PC-9 (cell line): ENCODE results near the gene ANGPTL2. TPM values are rescaled to one million over a fixed set of nuclear protein-coding genes. Genes with fewer than 3 reads are reported as not detected.

Source experiments
- BruUV-seq: library from RNA; stranded (reverse); fragments of 400-500 nt; replicated peaks from 2 replicates; lab custom pipeline; 2021; lab: Mats Ljungman, UMichigan
- CTCF ChIA-PET: fragments of 300-600 bp; sonication (Branson Sonifier 250); formaldehyde crosslinking; loops from one replicate; lab custom pipeline; 2022; ENCODE audit warnings: antibody characterized with exemption; lab: Charles Lee
- POLR2A ChIA-PET: fragments of 300-600 bp; sonication (Branson Sonifier 250); formaldehyde crosslinking; loops from one replicate; lab custom pipeline; 2022; ENCODE audit warnings: antibody characterized with exemption; ENCODE audit not compliant: unreplicated experiment; lab: Charles Lee
- DNase-seq, 2 experiments: peaks; one replicate each; pipeline versions ENCODE4 v3.0.0 to v3.0.0-alpha.2; 2015 to 2022; ENCODE audit warnings: mixed read lengths in 1 of 2
- H2AFZ ChIP-seq: fragments of 200-600 bp; sonication (generic); 2 replicates; pipeline ENCODE4 v1.8.1; 2017; ENCODE audit warnings: antibody characterized with exemption
- H3F3A ChIP-seq: fragments of 200-600 bp; sonication (generic); 2 replicates; pipeline ENCODE4 v1.8.1; 2017; ENCODE audit warnings: antibody characterized with exemption, mild to moderate bottlenecking, low read depth; ENCODE audit not compliant: insufficient read depth
- H3K27ac ChIP-seq: fragments of 200-600 bp; sonication (generic); 2 replicates; pipeline ENCODE4 v1.6.1; 2016; ENCODE audit warnings: mixed run types
- H3K27me3 ChIP-seq: fragments of 200-600 bp; sonication (generic); 2 replicates; pipeline ENCODE4 v1.6.1; 2016; ENCODE audit warnings: low read depth, mixed run types; ENCODE audit not compliant: insufficient read depth
- H3K36me3 ChIP-seq: fragments of 200-600 bp; sonication (generic); 2 replicates; pipeline ENCODE4 v1.6.1; 2016; ENCODE audit warnings: low read depth, mixed run types
- H3K4me1 ChIP-seq: fragments of 200-600 bp; sonication (generic); replicated peaks from 2 replicates; pipeline ENCODE4 v1.6.1; 2016; ENCODE audit warnings: mixed run types; ENCODE audit not compliant: insufficient read depth
- H3K4me2 ChIP-seq: fragments of 200-600 bp; sonication (generic); 2 replicates; pipeline ENCODE4 v1.6.1; 2017; ENCODE audit warnings: mixed run types
- H3K4me3 ChIP-seq: fragments of 200-600 bp; sonication (generic); 2 replicates; pipeline ENCODE4 v1.6.1; 2016; ENCODE audit warnings: mixed run types
- H3K79me2 ChIP-seq: fragments of 200-600 bp; sonication (generic); 2 replicates; pipeline ENCODE4 v1.6.1; 2017; ENCODE audit warnings: low read depth, mixed run types
- H3K9me2 ChIP-seq: fragments of 200-600 bp; sonication (generic); 2 replicates; pipeline ENCODE4 v1.8.1; 2017; ENCODE audit warnings: mild to moderate bottlenecking; ENCODE audit not compliant: insufficient read depth
- H3K9me3 ChIP-seq: fragments of 200-600 bp; sonication (generic); 2 replicates; pipeline ENCODE4 v1.8.1; 2016; ENCODE audit warnings: low read depth; ENCODE audit not compliant: insufficient read depth
- H4K20me1 ChIP-seq: fragments of 200-600 bp; sonication (generic); 2 replicates; pipeline ENCODE4 v1.8.1; 2017; ENCODE audit not compliant: insufficient read depth
- CTCF ChIP-seq: fragments of 200-600 bp; sonication (generic); conservative IDR thresholded peaks from 2 replicates; pipeline ENCODE4 v1.6.1; 2017; ENCODE audit warnings: mixed run types, antibody characterized with exemption, mild to moderate bottlenecking, moderate library complexity
- EZH2 ChIP-seq: fragments of 200-600 bp; sonication (generic); IDR thresholded peaks from 2 replicates; pipeline ENCODE4 v1.8.0; 2017; ENCODE audit warnings: antibody characterized with exemption, low read depth
- intact Hi-C: fragments of 100-400 bp; cut with micrococcal nuclease; formaldehyde crosslinking; loops from one replicate; pipeline ENCODE4 v1.10.0; 2022; ENCODE audit not compliant: unreplicated experiment
- total RNA-seq: library from RNA; stranded (reverse); gene quantifications from 2 replicates; pipeline ENCODE4 v1.2.3, GENCODE V29; 2021

The ANGPTL2 gene
- total RNA-seq, 1 experiment from 2014 or later, result 0.13 TPM

GRCh38 chr9:127167560-127168326 lies 45.3 kb upstream of the ANGPTL2 start:
- no peak for DNase-seq
- BruUV-seq, result no TSS peak
- no peak overlapping the region for H3K4me2 ChIP-seq
- no peaks in the 10 kb centered on the region for H3K79me2 ChIP-seq
- ChIA-PET POLR2A (no interaction called here), CTCF (no interaction called here)
- H3K27ac ChIP-seq, result no peak overlapping the region
- H3K9me2 ChIP-seq, result no peaks in the 10 kb centered on the region
- no peaks in the 10 kb centered on the region for H3K27me3 ChIP-seq
- no peak overlapping the region for H2AFZ ChIP-seq
- H3F3A ChIP-seq, result no peaks in the 10 kb centered on the region
- intact Hi-C loops, result loop anchor here (1.0 kb wide), 1 partner anchor 20 kb away; no protein-coding TSS in a partner anchor
- H3K4me3 ChIP-seq, result no peak overlapping the region
- H4K20me1 ChIP-seq, result no peaks in the 10 kb centered on the region
- no peaks in the 10 kb centered on the region for H3K36me3 ChIP-seq
- no peaks in the 10 kb centered on the region; the same call in 1 of the 2 replicates for H3K4me1 ChIP-seq
- no peak for TF ChIP-seq EZH2
- TF ChIP-seq CTCF, result no peak
- H3K9me3 ChIP-seq, result no peaks in the 10 kb centered on the region

- Histone ChIP-seq H4K20me1 (no peaks in the 10 kb centered on the region), H3K4me3 (no peak overlapping the region), H3K4me2 (no peak overlapping the region), H3F3A (no peaks in the 10 kb centered on the region; the same call in 1 of the 2 replicates), H3K9me3 (no peaks in the 10 kb centered on the region), H3K27me3 (no peaks in the 10 kb centered on the region), H3K79me2 (no peaks in the 10 kb centered on the region), H3K27ac (no peak overlapping the region), H3K36me3 (no peaks in the 10 kb centered on the region), H2AFZ (no peak overlapping the region), H3K9me2 (no peaks in the 10 kb centered on the region), H3K4me1 (peaks cover 4% of the 10 kb centered on the region; the same call in 1 of the 2 replicates)
- ChIA-PET CTCF (interaction anchor here (0.6 to 0.7 kb wide), 2 partner anchors 84 to 149 kb away, joined by 5 to 11 read pairs; no protein-coding TSS in a partner anchor), POLR2A (no interaction called here)
- peak; percentile 65 to 81 for DNase-seq
- intact Hi-C loops, result loop anchor here (1.0 kb wide), 2 partner anchors 20 to 118 kb away; no protein-coding TSS in a partner anchor
- TSS peak; percentile 65 for BruUV-seq
- no peak for TF ChIP-seq CTCF
- TF ChIP-seq EZH2, result no peak
Observed at GRCh38 chr9:127166651-127167524, 44.5 kb upstream of the ANGPTL2 start.

- DNase-seq, result no peak
- H3K79me2 ChIP-seq, result no peaks in the 10 kb centered on the region
- no peaks in the 10 kb centered on the region for H3K9me3 ChIP-seq
- no peak overlapping the region for H3K27ac ChIP-seq
- POLR2A ChIA-PET, result no interaction called here
- TF ChIP-seq CTCF (no peak), EZH2 (no peak)
- H2AFZ ChIP-seq, result no peak overlapping the region
- H3K36me3 ChIP-seq, result no peaks in the 10 kb centered on the region
- no TSS peak for BruUV-seq
- H3F3A ChIP-seq, result no peaks in the 10 kb centered on the region; the same call in 1 of the 2 replicates
- H4K20me1 ChIP-seq, result no peaks in the 10 kb centered on the region
- H3K27me3 ChIP-seq, result no peaks in the 10 kb centered on the region
- CTCF ChIA-PET, result interaction anchor here (0.6 to 0.7 kb wide), 3 partner anchors 58 to 148 kb away, joined by 5 to 11 read pairs (median 6); no protein-coding TSS in a partner anchor
- H3K4me2 ChIP-seq, result no peak overlapping the region
- H3K4me3 ChIP-seq, result no peak overlapping the region
- intact Hi-C loops, result loop anchor here (1.0 kb wide), 1 partner anchor 117 kb away; no protein-coding TSS in a partner anchor
- H3K9me2 ChIP-seq, result no peaks in the 10 kb centered on the region
- H3K4me1 ChIP-seq, result peaks cover 5% of the 10 kb centered on the region; the same call in 1 of the 2 replicates
Observed at GRCh38 chr9:127166111-127166510, 43.7 kb upstream of the ANGPTL2 start.
